Purkinje cell (primary cell): ENCODE results near the gene COX14. TPM values are rescaled to one million over a fixed set of nuclear protein-coding genes. Genes with fewer than 3 reads are reported as not detected.

Experiments used
- polyA plus RNA-seq: library from polyadenylated mRNA; unstranded; fragments of >200 nt; fragmentation: Nextera tagmentation; gene quantifications from 2 replicates; pipeline ENCODE4 v1.2.1, GENCODE V29; 2014

The COX14 gene
- 492 and 586 TPM in 2 replicates for polyA plus RNA-seq

DNA sequence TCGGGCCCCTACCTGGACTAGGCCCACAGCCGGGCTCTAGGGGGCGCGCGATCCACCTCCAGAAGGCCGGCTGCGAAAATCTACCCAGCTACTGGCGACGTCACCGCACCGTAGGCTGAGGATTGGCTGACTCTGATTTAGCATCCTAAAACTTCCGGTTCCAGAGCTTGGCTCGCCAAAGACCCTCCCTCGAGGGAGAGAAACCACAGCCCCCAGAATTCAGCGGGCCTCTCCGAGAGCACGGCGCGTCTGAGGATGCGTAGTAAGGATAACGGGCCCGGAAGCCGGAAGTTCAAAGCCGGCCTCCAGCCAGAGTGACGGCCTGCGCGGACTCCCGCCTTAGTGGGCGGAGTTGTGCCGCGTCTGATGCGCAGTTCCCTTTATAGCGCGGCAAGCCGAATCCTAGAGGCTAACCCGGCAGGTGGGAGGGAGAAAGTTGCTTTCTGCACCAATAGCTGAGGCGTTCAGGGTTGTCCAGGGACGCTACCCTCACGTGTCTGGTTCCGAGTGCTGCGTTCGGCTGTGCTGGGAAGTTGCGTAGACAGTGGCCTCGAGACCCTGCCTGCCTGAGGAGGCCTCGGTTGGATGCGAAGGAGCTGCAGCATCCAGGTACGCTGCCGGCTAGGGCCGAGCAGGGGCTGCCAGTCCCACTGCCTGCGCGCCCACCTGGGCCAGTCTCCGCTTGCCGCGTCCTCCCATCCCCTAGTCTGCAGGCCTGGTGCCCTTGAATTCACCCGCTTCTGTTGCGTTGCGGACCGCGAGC lies at the start of gene COX14:
Gene COX14, plus strand, starts transcription at position 544 of the 763 bp plus-strand sequence. CDS start 7,808 bp downstream, outside the sequence.

DNA sequence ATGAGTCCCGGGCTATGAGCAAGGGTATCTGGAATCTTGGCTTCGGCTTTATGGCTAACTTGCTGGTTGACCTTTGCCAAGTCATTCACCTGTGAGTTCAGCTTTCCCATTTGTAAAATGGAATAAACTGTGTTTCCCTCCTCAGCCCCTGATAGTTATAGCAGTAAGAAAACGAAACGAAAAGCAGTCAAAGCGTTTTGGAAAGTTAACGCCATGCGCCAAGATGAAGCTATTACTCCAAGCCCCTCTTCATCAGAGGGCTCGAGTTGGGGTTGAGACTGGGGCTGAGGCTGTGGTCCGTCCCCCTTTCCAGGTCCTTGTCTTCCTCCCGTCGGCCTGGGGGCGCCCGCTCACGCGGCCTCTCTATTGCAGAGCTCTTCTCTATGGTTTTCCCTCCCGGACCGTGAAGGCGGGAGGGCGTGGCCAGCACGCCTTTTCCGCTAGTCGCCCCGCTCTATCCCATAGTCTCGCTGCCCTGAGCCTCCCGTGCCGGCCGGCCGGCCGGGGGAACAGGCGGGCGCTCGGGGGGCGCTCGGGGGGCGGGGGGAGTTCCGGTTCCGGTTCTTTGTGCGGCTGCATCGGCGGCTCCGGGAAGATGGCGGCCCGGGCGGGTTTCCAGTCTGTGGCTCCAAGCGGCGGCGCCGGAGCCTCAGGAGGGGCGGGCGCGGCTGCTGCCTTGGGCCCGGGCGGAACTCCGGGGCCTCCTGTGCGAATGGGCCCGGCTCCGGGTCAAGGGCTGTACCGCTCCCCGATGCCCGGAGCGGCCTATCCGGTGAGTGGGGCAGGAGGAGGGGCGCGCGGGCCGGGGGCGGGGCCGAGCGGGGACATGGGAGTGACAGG lies 27.0 kb upstream of the COX14 start, which contains the start of gene SMARCD1:
Gene SMARCD1, plus strand, starts transcription at position 568 of the 840 bp plus-strand sequence. Its CDS starts 28 bp downstream, at position 596.

DNA sequence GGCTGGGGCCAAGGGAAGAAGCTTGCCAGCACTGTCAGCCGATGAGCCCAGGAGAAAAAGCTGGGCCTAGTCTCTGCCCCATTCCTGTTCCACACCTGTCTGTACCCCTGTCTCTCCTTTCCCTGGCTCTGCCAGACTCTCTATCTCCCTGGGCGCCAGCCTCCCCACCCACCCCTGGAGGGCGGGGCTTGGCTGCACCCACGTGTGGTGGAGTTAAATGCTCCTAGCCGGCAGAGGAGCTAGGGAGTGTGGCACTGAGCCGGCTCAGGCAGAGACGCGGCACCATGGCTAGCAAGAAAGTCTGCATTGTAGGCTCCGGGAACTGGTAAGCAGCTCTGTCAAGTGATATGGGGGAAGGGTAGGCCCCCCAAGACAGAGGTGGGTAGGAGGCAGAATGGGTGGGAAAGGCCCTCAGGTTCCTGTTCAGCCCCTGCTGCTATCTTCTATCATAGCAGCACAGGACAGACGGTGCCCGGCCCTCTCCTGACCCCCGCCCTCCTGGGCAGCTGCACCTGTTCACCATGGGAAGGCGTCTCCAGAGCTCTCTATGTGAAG lies 8.2 kb upstream of the COX14 start, which contains the start of gene GPD1:
Gene GPD1, plus strand, starts transcription at position 242 of the 555 bp plus-strand sequence. Its CDS starts 43 bp downstream, at position 285.

GRCh38 chr12:50167049-50167828 lies 55.2 kb downstream of the COX14 start, which contains the start of gene CERS5:
TSS of gene CERS5 (minus strand) at chr12:50167369. CDS start at chr12:50167297, 72 bp downstream.

Other genes starting within 250 kb of the COX14 start
- 846 and 1,023 TPM in 2 replicates for gene FAIM2, start 208.3 kb upstream of the COX14 start, polyA plus RNA-seq
- not detected in 2 replicates for gene AQP2, start 161.5 kb upstream of the COX14 start, polyA plus RNA-seq
- gene AQP5, start 150.4 kb upstream of the COX14 start, polyA plus RNA-seq, result not detected in 2 replicates
- gene AQP6, start 139.3 kb upstream of the COX14 start, polyA plus RNA-seq, result 0.12 TPM in 1 of 2 replicates, not detected in the other
- 5.0 and 5.4 TPM in 2 replicates for gene RACGAP1, start 86.7 kb upstream of the COX14 start, polyA plus RNA-seq
- 14.0 and 20.6 TPM in 2 replicates for gene ASIC1, start 54.6 kb upstream of the COX14 start, polyA plus RNA-seq
- 4.7 and 6.0 TPM in 2 replicates for gene SMARCD1, start 26.9 kb upstream of the COX14 start, polyA plus RNA-seq
- gene GPD1, start 8.2 kb upstream of the COX14 start, polyA plus RNA-seq, result 0.25 and 3.1 TPM in 2 replicates
- 11.2 and 12.0 TPM in 2 replicates for gene CERS5, start 55.1 kb downstream of the COX14 start, polyA plus RNA-seq
- 14.1 and 16.2 TPM in 2 replicates for gene LIMA1, start 171.3 kb downstream of the COX14 start, polyA plus RNA-seq